Mesenchymal stem cell (in vitro differentiated cells and primary cell): Measurements from ENCODE around the gene SNRNP25.

Experiments used
- DNase-seq: peaks from one replicate; pipeline ENCODE4 v3.0.0-alpha.2; 2013
- H2AFZ ChIP-seq: one replicate; pipeline ENCODE4 v1.6.1; 2013; ENCODE audit warnings: low read depth, mild to moderate bottlenecking, control low read depth, inconsistent platforms, low read length, moderate library complexity
- H2AK5ac ChIP-seq: 2 replicates; pipeline ENCODE4 v1.6.1; 2013; ENCODE audit warnings: low read length, moderate library complexity, mild to moderate bottlenecking, inconsistent platforms; ENCODE audit not compliant: severe bottlenecking
- H2BK120ac ChIP-seq: one replicate; pipeline ENCODE4 v1.6.1; 2013; ENCODE audit warnings: low read depth, mild to moderate bottlenecking, inconsistent platforms, low read length, moderate library complexity
- H2BK12ac ChIP-seq, 2 experiments: one replicate each; pipeline ENCODE4 v1.6.1; 2013; ENCODE audit warnings: inconsistent platforms in 2 of 2, low read length in 2 of 2, mild to moderate bottlenecking in 2 of 2, moderate library complexity in 2 of 2, control low read depth in 1 of 2
- H2BK15ac ChIP-seq: one replicate; pipeline ENCODE4 v1.6.1; 2013; ENCODE audit warnings: mild to moderate bottlenecking, low read depth, inconsistent platforms; ENCODE audit not compliant: poor library complexity, severe bottlenecking
- H2BK5ac ChIP-seq: 2 replicates; pipeline ENCODE4 v1.6.1; 2013; ENCODE audit warnings: low read depth, mild to moderate bottlenecking, low read length, control low read depth, inconsistent platforms; ENCODE audit not compliant: poor library complexity, severe bottlenecking
- H3K14ac ChIP-seq, 2 experiments: one replicate each; pipeline ENCODE4 v1.6.1; 2013; ENCODE audit warnings: inconsistent platforms in 2 of 2, low read length in 2 of 2, control low read depth in 1 of 2, mild to moderate bottlenecking in 1 of 2, moderate library complexity in 1 of 2
- H3K18ac ChIP-seq, 2 experiments: one replicate each; pipeline ENCODE4 v1.6.1; 2013; ENCODE audit warnings: inconsistent platforms in 2 of 2, low read length in 2 of 2, control low read depth in 1 of 2, low read depth in 1 of 2, mild to moderate bottlenecking in 1 of 2
- H3K23ac ChIP-seq, 2 experiments: one replicate each; pipeline ENCODE4 v1.6.1; 2013; ENCODE audit warnings: inconsistent platforms in 2 of 2, low read length in 2 of 2, mild to moderate bottlenecking in 2 of 2, moderate library complexity in 2 of 2, control low read depth in 1 of 2
- H3K27ac ChIP-seq: 2 replicates; pipeline ENCODE4 v1.5.1; 2013; ENCODE audit warnings: mild to moderate bottlenecking, moderate library complexity, low read length, control low read depth, inconsistent platforms; ENCODE audit not compliant: poor library complexity, severe bottlenecking
- H3K27me3 ChIP-seq, 2 experiments: 2 replicates each; pipeline versions ENCODE4 v1.6.1 to v1.7.0; 2013; ENCODE audit warnings: low read length in 2 of 2, mild to moderate bottlenecking in 2 of 2, moderate library complexity in 2 of 2, control low read depth in 1 of 2, inconsistent platforms in 1 of 2; ENCODE audit not compliant: control insufficient read depth in 1 of 2, insufficient read depth in 1 of 2
- H3K36me3 ChIP-seq, 2 experiments: 2 replicates each; pipeline versions ENCODE4 v1.6.1 to v1.7.0; 2013; ENCODE audit warnings: low read length in 2 of 2, control low read depth in 1 of 2, inconsistent platforms in 1 of 2, low read depth in 1 of 2, mild to moderate bottlenecking in 1 of 2; ENCODE audit not compliant: insufficient read depth in 2 of 2, control insufficient read depth in 1 of 2
- H3K4ac ChIP-seq, 2 experiments: one replicate each; pipeline ENCODE4 v1.6.1; 2013; ENCODE audit warnings: inconsistent platforms in 2 of 2, low read length in 2 of 2, mild to moderate bottlenecking in 2 of 2, moderate library complexity in 2 of 2, control low read depth in 1 of 2, low read depth in 1 of 2
- H3K4me1 ChIP-seq: 2 replicates; pipeline ENCODE4 v1.6.1; 2013; ENCODE audit warnings: low read depth, low read length, control low read depth; ENCODE audit not compliant: control insufficient read depth, insufficient read depth
- H3K4me2 ChIP-seq: 2 replicates; pipeline ENCODE4 v1.6.1; 2013; ENCODE audit warnings: low read length, mild to moderate bottlenecking, inconsistent platforms; ENCODE audit not compliant: poor library complexity, severe bottlenecking
- H3K4me3 ChIP-seq, 2 experiments: 2 replicates each; pipeline versions ENCODE4 v1.5.1 to v1.7.0; 2013; ENCODE audit warnings: low read length in 2 of 2, mild to moderate bottlenecking in 2 of 2, control low read depth in 1 of 2, low read depth in 1 of 2; ENCODE audit not compliant: insufficient read depth in 1 of 2
- H3K79me1 ChIP-seq: replicated peaks from 2 replicates; pipeline ENCODE4 v1.6.1; 2013; ENCODE audit warnings: mild to moderate bottlenecking, control low read depth, low read length, inconsistent platforms; ENCODE audit not compliant: poor library complexity, severe bottlenecking
- H3K9ac ChIP-seq: 2 replicates; pipeline ENCODE4 v1.7.0; 2013; ENCODE audit warnings: mild to moderate bottlenecking, low read length, moderate library complexity
- H3K9me3 ChIP-seq: 2 replicates; pipeline ENCODE4 v1.7.0; 2013; ENCODE audit warnings: mild to moderate bottlenecking, low read length; ENCODE audit not compliant: control insufficient read depth
- H4K8ac ChIP-seq: one replicate; pipeline ENCODE4 v1.6.1; 2013; ENCODE audit warnings: inconsistent platforms, mild to moderate bottlenecking, low read length, moderate library complexity
- H4K91ac ChIP-seq: one replicate; pipeline ENCODE4 v1.6.1; 2013; ENCODE audit warnings: mild to moderate bottlenecking, low read length, inconsistent platforms
- WGBS: methylation state at CpG from one replicate; pipeline ENCODE4 v1.1.7; 2013; ENCODE audit warnings: mixed read lengths; 5-methylcytosine and 5-hydroxymethylcytosine counted together

SNRNP25 gene

DNA sequence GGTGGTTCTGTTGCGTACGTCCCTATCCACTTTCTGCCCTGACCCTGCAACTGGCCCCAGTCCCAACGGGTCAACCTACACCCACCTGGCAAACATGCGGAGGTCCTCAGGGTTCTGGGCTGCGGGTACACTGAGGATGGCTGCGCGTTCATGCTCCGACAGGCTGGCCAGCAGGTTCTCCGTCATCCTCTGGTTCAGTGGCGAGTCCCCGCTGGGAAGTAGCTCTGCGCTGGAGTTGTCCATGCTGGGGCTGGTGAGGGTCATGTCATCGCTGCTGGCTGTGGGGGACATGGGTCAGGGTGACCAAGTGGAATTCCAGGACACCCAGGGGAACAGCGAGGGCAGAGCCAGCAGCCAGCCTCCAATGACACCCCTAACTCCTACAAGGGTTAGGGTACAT lies 35.0 kb downstream of the SNRNP25 start:
- no peak overlapping the region for H2AFZ ChIP-seq
- H3K9ac ChIP-seq: no peak overlapping the region
- H3K4me1 ChIP-seq: peaks cover 55% of the 10 kb centered on the region
- H3K4me2 ChIP-seq: no peak overlapping the region
- H2BK15ac ChIP-seq: no peak overlapping the region
- no peak overlapping the region for H3K4ac ChIP-seq
- H4K91ac ChIP-seq: no peak overlapping the region
- no peak overlapping the region for H4K8ac ChIP-seq
- no peak overlapping the region for H3K27ac ChIP-seq
- H3K9me3 ChIP-seq: no peaks in the 10 kb centered on the region
- H3K18ac ChIP-seq: no peak overlapping the region
- no peaks in the 10 kb centered on the region for H3K27me3 ChIP-seq
- H3K23ac ChIP-seq: no peak overlapping the region
- H2AK5ac ChIP-seq: no peak overlapping the region
- no peak overlapping the region for H2BK120ac ChIP-seq
- H3K14ac ChIP-seq: no peak overlapping the region
- H3K79me1 ChIP-seq: peaks cover 28% of the 10 kb centered on the region
- no peak overlapping the region for H3K4me3 ChIP-seq
- no peak overlapping the region for H2BK5ac ChIP-seq
- DNase-seq: no peak
- no peak overlapping the region for H2BK12ac ChIP-seq
- WGBS: 93% methylated on average over 14 of the region's 14 CpGs
- peaks cover 77 to 86% of the 10 kb centered on the region in 2 experiments for H3K36me3 ChIP-seq

DNA sequence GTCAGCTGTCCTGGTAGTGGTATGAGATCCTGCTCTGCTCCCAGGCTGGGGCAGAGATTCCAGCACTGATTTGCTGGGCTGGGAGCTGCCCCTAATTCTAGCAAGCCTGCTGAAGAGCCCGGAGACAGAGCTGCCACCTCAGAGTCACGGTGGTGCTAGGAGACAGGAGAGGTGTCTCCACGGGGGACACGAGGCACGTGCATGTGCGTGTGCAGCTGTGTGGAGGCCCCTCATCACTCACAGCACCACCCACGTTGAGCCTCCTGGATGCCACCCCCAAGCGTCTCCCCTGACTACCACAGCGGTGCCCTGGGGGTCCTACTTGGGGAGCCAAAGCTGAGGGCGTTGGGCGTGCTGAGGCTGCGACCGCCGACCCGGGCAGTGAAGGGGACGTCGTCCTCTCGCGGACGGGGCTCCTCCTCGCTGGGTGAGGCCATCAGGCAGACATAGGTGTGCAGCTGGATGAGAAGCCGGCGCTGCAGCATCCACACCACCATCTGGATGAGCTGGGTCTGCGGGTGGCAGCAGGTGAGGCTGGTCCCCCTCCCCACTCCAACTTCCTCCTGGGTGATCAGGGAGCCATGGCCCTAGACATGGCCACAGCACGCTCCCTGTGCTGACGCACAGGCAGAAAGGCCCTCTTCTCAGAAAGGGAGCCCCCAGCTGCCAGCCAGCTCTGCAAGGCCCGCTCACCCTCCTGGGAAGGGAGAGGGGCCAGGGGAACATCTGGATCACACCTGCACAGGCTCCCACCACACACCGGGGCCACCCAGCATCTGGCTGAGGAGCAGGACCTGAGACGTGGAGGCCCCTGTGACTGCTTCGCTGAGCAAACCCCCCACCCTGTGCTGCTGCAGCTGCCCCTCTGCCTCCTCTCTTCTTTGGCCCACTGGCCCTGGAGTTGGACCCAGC lies 36.0 kb downstream of the SNRNP25 start:
- peaks cover 84 to 87% of the 10 kb centered on the region in 2 experiments for H3K36me3 ChIP-seq
- no peak overlapping the region for H3K9ac ChIP-seq
- H3K79me1 ChIP-seq: peaks cover 33% of the 10 kb centered on the region
- H2BK5ac ChIP-seq: no peak overlapping the region
- no peak overlapping the region for H4K91ac ChIP-seq
- H4K8ac ChIP-seq: no peak overlapping the region
- H3K4me1 ChIP-seq: peaks cover 54% of the 10 kb centered on the region
- 95% methylated on average over 30 of the region's 30 CpGs for WGBS
- no peak overlapping the region for H3K4ac ChIP-seq
- no peak overlapping the region for H3K14ac ChIP-seq
- H2AFZ ChIP-seq: no peak overlapping the region
- no peak overlapping the region for H3K4me2 ChIP-seq
- no peak overlapping the region for H2BK15ac ChIP-seq
- DNase-seq: no peak
- no peak overlapping the region for H2BK120ac ChIP-seq
- H3K18ac ChIP-seq: no peak overlapping the region
- H3K4me3 ChIP-seq: no peak overlapping the region
- no peaks in the 10 kb centered on the region for H3K27me3 ChIP-seq
- no peak overlapping the region for H3K23ac ChIP-seq
- no peak overlapping the region for H2BK12ac ChIP-seq
- no peak overlapping the region for H3K27ac ChIP-seq
- no peak overlapping the region for H2AK5ac ChIP-seq
- no peaks in the 10 kb centered on the region for H3K9me3 ChIP-seq

DNA sequence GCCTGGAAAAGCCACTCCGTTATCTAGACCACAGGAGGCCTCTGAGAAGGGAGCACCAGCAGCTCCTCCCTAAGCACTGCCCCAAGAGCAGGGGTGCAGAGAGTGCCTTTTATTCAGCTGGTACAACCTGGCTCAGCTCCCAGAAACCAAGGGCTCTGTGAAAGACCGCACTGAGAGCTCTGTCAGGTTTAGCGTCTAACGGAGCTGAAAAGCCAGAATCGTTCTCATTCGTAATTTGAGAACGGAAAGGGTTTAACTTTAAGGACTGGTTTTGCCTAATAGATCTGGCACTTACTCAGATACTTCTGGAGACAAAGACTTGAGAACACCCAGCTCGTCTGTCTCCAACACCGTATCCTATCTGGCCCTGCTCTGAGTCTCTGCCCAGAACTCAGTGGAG lies 37.9 kb downstream of the SNRNP25 start:
- no peak overlapping the region for H3K14ac ChIP-seq
- H2BK120ac ChIP-seq: no peak overlapping the region
- H3K27me3 ChIP-seq: no peaks in the 10 kb centered on the region
- H3K4me1 ChIP-seq: peaks cover 39% of the 10 kb centered on the region
- no peak overlapping the region for H3K23ac ChIP-seq
- no peak overlapping the region for H4K8ac ChIP-seq
- no peak overlapping the region for H4K91ac ChIP-seq
- no peak overlapping the region for H3K18ac ChIP-seq
- H3K4me3 ChIP-seq: no peak overlapping the region
- peaks cover 82 to 83% of the 10 kb centered on the region in 2 experiments for H3K36me3 ChIP-seq
- no peak for DNase-seq
- no peak overlapping the region for H2AK5ac ChIP-seq
- no peak overlapping the region for H3K4ac ChIP-seq
- H2BK15ac ChIP-seq: no peak overlapping the region
- no peak overlapping the region for H2BK5ac ChIP-seq
- 95% methylated on average over 9 of the region's 9 CpGs for whole genome bisulfite sequencing
- no peak overlapping the region for H2BK12ac ChIP-seq
- H3K9me3 ChIP-seq: no peaks in the 10 kb centered on the region
- no peak overlapping the region for H2AFZ ChIP-seq
- no peak overlapping the region for H3K27ac ChIP-seq
- no peak overlapping the region for H3K4me2 ChIP-seq
- peaks cover 41% of the 10 kb centered on the region for H3K79me1 ChIP-seq
- no peak overlapping the region for H3K9ac ChIP-seq

DNA sequence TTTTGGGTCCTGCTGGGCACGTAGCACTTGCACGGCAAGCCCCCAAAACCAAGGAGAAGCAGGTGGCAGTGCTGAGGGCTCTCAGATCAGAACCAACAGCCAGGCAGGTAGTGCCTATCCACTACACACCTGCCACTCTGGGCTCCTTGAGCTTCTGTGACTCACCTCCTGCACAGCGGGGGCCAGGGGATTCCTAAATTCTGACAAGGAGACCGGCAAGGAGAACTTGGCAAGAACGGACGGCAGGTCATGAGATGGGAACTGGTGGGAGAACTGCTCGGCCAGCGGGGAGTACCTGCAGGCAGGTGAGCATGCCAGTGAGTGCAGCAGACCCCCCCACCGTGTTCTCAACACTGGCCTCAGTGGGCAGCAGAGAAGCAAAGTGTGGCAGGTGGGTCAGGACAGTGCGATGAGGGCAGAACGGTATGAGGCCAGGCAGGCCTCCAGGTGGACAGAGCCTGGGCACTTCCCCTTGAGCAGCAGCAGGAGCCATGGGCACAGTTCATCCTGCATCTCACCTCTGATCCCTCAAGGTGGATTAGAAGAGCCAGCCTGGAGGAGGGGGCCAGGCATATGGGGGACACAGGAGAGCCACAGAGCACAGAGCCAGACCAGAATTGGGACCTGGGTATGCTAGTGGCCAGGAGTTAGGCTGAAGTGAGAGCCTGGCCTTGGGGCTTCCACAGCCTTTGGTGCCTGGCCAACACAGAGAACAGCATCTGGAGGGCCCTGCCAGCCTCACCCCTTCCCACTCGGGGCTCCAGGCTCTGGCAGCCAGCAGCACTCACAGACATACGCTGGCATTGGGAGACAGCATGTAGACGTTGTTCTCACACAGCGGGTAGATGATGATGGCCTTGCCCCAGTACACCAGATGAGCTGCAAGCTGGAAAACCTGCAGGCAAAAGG lies 39.1 kb downstream of the SNRNP25 start:
- H2BK12ac ChIP-seq: no peak overlapping the region
- H3K4me2 ChIP-seq: no peak overlapping the region
- H3K79me1 ChIP-seq: peaks cover 36% of the 10 kb centered on the region
- no peak overlapping the region for H2AK5ac ChIP-seq
- no peak overlapping the region for H3K9ac ChIP-seq
- H4K8ac ChIP-seq: peak overlapping the region; percentile 66
- H3K27me3 ChIP-seq: no peaks in the 10 kb centered on the region
- no peak overlapping the region for H3K4me3 ChIP-seq
- 95% methylated on average over 15 of the region's 15 CpGs for WGBS
- H3K4me1 ChIP-seq: peaks cover 42% of the 10 kb centered on the region
- no peak overlapping the region for H2BK5ac ChIP-seq
- no peak overlapping the region for H3K23ac ChIP-seq
- H3K9me3 ChIP-seq: no peaks in the 10 kb centered on the region
- H2AFZ ChIP-seq: peak overlapping the region; percentile 3
- peak overlapping the region in 1 of 2 experiments; percentile 24 for H3K4ac ChIP-seq
- no peak overlapping the region for H2BK15ac ChIP-seq
- no peak overlapping the region for H3K18ac ChIP-seq
- H3K27ac ChIP-seq: no peak overlapping the region
- no peak overlapping the region for H3K14ac ChIP-seq
- H2BK120ac ChIP-seq: no peak overlapping the region
- no peak for DNase-seq
- peak overlapping the region; percentile 28 for H4K91ac ChIP-seq
- H3K36me3 ChIP-seq: peaks cover 75% of the 10 kb centered on the region in 2 experiments
